ENCODE results near the gene ACTR6. TPM values are rescaled to one million over a fixed set of nuclear protein-coding genes. Genes with fewer than 3 reads are reported as not detected.

The ACTR6 gene
- total RNA-seq, 3 donors from 2014 or later = 20.4 to 26.5 (median 21.4) TPM

DNA sequence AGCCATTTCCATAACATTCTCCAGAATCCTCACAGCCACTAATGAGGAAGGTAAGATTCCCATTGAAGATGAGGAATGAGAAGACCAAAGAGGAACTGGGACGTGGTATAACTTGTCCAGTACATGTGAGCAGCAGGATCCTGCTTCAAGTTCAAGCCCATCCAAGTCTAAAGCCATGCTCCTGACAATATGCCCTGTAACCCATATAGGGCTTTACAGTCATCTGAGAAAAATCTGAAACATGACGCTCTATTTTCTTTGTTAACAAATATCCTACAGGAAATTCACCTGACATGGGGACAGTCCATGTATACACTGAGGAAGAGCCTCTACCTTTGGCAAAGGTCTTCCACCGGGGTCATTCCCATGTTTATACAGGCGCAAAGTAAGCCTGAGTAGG, 3.1 kb upstream of the ACTR6 start:
- ATAC-seq (no peak), DNase-seq (no peak)
- Histone ChIP-seq H3K9me3 (no peaks in the 10 kb centered on the region), H3K4me1 (ENCODE audit: low read depth) (peaks cover 11% of the 10 kb centered on the region), H3K4me3 (no peak overlapping the region), H3K36me3 (ENCODE audit: low read depth) (no peaks in the 10 kb centered on the region)
- intact Hi-C loops (cut with DNase I, micrococcal nuclease) = no loop called here
- no peak for TF ChIP-seq CTCF (IDR thresholded peaks at IDR 0.05)

DNA sequence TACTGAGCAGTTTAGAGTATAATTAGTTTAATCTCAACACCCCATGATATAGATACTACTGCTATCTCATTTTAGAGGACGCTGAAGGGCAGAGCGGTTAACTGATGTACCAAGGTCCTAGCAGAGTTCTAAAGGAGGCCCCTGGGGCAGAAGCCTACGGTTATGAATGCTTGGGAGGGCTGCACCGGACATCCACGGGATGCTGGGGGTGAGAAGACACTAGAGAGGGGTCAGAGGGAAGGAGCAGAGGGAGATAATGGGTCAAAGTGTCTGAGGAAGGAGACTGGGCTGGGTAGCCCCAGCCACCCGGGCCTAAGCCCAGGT, 1.6 kb upstream of the ACTR6 start:
- H3K36me3 ChIP-seq (ENCODE audit: low read depth) = no peaks in the 10 kb centered on the region
- intact Hi-C loops (cut with DNase I, micrococcal nuclease) = no loop called here
- TF ChIP-seq CTCF (IDR thresholded peaks at IDR 0.05) = no peak
- peaks cover 11% of the 10 kb centered on the region for H3K4me1 ChIP-seq (ENCODE audit: low read depth)
- H3K4me3 ChIP-seq = peak overlapping the region; percentile 72
- H3K9me3 ChIP-seq = no peaks in the 10 kb centered on the region
- ATAC-seq (no peak), DNase-seq (no peak)

DNA sequence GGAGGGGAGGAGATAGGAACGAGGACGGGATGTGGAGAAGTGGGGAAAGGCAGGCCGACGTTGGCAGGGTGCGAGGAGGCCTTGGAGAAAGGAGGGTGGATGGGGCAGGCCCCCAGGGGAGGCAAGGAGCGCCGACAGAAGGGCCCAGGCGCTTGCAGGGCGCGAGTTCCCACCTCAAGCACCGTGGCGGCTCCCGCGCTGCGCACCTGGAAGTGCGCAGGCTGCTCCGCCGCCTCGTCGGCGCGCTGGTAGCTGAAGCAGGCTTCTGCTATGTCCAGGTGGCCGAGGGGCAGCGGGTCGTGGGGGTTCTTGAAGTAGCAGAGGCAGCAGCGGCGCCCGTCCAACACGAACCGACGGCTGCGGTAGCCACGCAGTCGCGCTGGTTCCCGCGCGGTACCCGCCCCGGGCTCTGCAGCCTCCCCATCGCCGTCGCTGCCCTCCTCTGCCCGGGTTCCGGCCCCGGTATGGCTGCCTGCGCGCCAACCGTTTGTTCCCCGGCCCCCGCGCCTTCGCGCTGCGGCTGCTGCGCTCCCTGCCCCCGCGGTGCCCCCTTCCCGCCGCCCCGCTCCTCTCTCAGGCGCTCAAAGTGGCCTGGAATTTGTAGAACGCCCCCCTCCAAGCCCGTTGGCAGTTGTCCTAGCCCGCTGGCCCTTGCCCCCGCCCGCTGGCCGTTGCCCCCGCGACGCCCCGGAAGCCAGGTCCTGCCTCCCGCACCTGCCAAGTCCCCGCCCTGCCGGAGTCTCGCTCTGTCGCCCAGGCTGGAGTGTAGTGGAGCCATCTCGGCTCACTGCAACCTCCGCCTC, 1.1 kb upstream of the ACTR6 start:
- intact Hi-C loops (cut with DNase I, micrococcal nuclease) = no loop called here
- Histone ChIP-seq H3K4me3 (peak overlapping the region; percentile 72), H3K4me1 (ENCODE audit: low read depth) (peaks cover 11% of the 10 kb centered on the region), H3K9me3 (no peaks in the 10 kb centered on the region), H3K36me3 (ENCODE audit: low read depth) (no peaks in the 10 kb centered on the region)
- DNase-seq = peak; percentile 88 to 93 (median 93)
- no peak for TF ChIP-seq CTCF (IDR thresholded peaks at IDR 0.05)
- ATAC-seq = peak; percentile 92

DNA sequence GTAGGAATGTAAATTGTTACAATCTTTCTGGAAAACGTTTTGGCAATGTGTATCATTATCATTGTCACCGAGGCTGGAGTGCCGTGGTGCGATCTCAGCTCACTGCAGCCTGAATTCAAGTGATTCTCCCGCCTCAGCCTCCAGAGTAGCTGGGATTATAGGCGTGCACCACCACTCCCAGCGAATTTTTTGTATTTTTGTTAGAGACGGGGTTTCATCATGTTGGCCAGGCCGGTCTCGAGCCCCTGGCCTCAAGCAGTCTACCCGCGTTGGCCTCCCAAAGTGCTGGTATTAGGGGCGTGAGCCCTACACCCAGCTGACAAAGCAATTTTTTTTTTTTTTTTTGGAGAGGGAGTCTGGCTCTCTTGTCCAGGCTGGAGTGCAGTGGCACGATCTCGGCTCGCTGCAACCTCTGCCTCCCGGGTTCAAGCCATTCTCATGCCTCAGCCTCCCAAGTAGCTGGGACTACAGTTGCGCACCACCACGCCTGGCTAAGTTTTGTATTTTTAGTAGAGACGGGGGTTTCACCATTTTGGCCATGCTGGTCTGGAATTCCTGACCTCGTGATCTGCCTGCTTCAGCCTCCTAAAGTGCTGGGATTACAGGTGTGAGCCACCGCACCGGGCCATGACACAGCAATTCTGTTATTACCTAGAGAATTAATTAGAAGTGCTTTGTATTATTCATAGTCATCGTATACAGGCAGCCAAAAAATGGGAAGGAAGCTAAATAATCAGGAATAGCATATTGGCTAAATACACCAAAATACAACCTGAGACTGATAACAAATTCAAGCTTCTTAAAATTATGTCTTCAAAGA, 1.2 kb downstream of the ACTR6 start:
- no peak for ATAC-seq

DNA sequence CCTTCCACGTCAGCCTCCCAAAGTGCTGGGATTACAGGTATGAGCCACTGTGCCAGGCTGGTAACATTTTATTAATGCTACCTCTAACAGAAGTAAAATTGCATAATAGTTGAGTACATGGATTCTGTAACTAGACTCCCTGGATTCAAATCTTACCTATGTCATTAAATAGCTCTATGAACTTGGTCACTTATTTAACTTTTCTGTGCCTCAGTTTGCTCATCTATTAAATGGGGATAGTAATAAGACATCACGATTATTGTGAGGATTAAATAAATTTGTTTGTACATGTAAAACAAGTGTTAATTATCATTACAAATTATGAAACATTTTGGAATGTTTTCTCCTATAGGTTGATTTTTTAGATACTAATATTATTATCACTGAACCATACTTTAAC, 6.7 kb downstream of the ACTR6 start:
- no peak overlapping the region for H3K4me3 ChIP-seq
- ATAC-seq (no peak), DNase-seq (no peak)
- no peaks in the 10 kb centered on the region for H3K4me1 ChIP-seq (ENCODE audit: low read depth)
- no peaks in the 10 kb centered on the region for H3K9me3 ChIP-seq
- intact Hi-C loops (cut with DNase I, micrococcal nuclease) = no loop called here
- H3K36me3 ChIP-seq (ENCODE audit: low read depth) = no peaks in the 10 kb centered on the region
- no peak for TF ChIP-seq CTCF (IDR thresholded peaks at IDR 0.05)

More for the DNA sequence above, 1.2 kb downstream of the ACTR6 start:
- no peak for TF ChIP-seq CTCF (IDR thresholded peaks at IDR 0.05)
- H3K4me3 ChIP-seq = no peak overlapping the region
- H3K36me3 ChIP-seq (ENCODE audit: low read depth) = no peaks in the 10 kb centered on the region
- intact Hi-C loops (cut with DNase I, micrococcal nuclease) = no loop called here
- H3K4me1 ChIP-seq (ENCODE audit: low read depth) = peaks cover 11% of the 10 kb centered on the region
- no peak for DNase-seq
- H3K9me3 ChIP-seq = no peaks in the 10 kb centered on the region
